GM12865 (cell line): Measurements from ENCODE around the gene CFAP74.

Experiments used
- DNase-seq: peaks from one replicate; pipeline ENCODE4 v3.0.0; 2010; ENCODE audit warnings: low read depth
- H3K4me3 ChIP-seq: 2 replicates; pipeline ENCODE4 v1.5.1; 2011; ENCODE audit warnings: mild to moderate bottlenecking, low read depth, low read length, control low read depth
- TF ChIP-seq, protein P1 (sequence below): IDR thresholded peaks from 2 replicates; pipeline ENCODE4 v1.5.1; 2011; ENCODE audit warnings: low read length, control low read depth, low read depth, inconsistent platforms; ENCODE audit not compliant: insufficient read depth; ENCODE audit errors: missing control alignments

The CFAP74 gene

DNA sequence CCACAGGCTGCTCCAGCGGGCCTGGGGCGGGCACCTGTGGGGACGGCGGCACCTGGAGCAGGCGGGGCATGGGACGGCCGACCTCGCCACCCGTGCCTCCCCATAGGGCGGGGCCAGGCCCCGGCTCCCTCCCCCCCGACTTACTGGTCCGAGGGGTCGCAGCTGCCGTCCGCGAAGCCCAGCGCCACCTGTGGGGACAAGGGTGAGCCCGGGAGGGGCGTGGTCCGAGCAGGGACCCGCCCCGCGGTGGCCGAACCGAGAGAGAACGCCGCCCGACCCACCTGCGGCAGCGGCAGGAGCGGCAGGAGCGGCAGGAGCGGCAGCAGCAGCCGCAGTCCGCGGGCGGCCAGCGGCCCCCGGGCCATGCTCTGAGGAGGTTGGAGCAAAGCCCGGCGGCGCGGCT lies 84.7 kb downstream of the CFAP74 start, which contains the start of gene TMEM52:
TMEM52 (minus strand) TSS at position 379 of the 403 bp plus-strand sequence; CDS start at position 365, 14 bp downstream.
- H3K4me3 ChIP-seq: peak within 1 kb of the TSS; percentile 52
- TF ChIP-seq, protein P1, sequence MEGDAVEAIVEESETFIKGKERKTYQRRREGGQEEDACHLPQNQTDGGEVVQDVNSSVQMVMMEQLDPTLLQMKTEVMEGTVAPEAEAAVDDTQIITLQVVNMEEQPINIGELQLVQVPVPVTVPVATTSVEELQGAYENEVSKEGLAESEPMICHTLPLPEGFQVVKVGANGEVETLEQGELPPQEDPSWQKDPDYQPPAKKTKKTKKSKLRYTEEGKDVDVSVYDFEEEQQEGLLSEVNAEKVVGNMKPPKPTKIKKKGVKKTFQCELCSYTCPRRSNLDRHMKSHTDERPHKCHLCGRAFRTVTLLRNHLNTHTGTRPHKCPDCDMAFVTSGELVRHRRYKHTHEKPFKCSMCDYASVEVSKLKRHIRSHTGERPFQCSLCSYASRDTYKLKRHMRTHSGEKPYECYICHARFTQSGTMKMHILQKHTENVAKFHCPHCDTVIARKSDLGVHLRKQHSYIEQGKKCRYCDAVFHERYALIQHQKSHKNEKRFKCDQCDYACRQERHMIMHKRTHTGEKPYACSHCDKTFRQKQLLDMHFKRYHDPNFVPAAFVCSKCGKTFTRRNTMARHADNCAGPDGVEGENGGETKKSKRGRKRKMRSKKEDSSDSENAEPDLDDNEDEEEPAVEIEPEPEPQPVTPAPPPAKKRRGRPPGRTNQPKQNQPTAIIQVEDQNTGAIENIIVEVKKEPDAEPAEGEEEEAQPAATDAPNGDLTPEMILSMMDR: no peak
- no peak for DNase-seq

DNA sequence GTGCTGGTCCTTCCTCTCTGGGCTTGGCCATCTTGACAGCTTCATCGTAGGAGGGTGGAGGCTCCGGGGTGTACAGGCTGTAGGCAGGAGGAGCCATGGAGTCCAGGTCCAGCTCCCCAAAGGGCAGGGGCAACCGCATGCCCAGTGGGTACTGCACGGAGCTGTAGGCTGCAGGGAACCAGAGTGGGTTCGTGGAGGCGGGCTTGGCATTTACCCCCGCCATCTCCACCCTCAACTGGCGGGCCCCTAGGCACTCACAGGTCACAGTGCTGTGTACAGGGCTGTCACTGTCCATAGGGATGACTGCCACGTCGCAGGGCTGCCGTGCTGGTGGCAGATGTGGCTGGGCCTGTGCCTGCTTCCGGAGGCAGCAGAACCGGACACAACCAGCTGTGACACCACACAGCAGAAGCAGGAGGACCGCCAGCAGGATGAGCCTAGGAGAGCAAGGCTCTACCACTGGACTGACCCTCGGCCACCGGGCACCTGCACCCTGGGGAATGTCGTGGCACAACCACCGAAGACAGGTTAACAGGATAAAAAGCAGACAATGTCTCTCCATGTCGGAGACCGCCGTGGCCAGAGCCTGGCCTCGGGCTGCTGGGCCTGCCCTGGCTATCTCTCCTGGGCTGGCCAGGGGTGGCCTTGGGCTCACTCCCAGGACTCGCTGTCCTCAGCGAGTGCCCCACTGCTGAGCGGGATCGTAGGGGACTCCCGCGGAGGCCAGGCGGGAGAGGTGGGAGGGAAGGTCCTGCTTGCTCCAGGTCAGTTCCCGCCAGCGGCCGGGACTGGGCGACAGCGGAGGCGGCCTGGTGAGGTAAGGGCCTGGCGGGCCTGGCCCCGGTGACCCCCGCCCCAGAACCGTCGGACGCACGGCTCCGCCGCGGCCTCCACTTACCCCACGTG lies 85.3 kb downstream of the CFAP74 start:
- H3K4me3 ChIP-seq: peak overlapping the region; percentile 52; the same call in 1 of the 2 replicates
- TF ChIP-seq, protein P1: no peak
- no peak for DNase-seq

- no peak overlapping the region for H3K4me3 ChIP-seq
- DNase-seq: no peak
- TF ChIP-seq, protein P1: no peak
Measured at GRCh38 chr1:1917304-1917976, 86.1 kb downstream of the CFAP74 start.

- no peak for DNase-seq
- no peak overlapping the region for H3K4me3 ChIP-seq
- TF ChIP-seq, protein P1: no peak
Measured at GRCh38 chr1:1916851-1917251, 86.7 kb downstream of the CFAP74 start.

GRCh38 chr1:1915911-1916840 lies 87.4 kb downstream of the CFAP74 start:
- TF ChIP-seq, protein P1: no peak
- DNase-seq: no peak
- H3K4me3 ChIP-seq: no peak overlapping the region

DNA sequence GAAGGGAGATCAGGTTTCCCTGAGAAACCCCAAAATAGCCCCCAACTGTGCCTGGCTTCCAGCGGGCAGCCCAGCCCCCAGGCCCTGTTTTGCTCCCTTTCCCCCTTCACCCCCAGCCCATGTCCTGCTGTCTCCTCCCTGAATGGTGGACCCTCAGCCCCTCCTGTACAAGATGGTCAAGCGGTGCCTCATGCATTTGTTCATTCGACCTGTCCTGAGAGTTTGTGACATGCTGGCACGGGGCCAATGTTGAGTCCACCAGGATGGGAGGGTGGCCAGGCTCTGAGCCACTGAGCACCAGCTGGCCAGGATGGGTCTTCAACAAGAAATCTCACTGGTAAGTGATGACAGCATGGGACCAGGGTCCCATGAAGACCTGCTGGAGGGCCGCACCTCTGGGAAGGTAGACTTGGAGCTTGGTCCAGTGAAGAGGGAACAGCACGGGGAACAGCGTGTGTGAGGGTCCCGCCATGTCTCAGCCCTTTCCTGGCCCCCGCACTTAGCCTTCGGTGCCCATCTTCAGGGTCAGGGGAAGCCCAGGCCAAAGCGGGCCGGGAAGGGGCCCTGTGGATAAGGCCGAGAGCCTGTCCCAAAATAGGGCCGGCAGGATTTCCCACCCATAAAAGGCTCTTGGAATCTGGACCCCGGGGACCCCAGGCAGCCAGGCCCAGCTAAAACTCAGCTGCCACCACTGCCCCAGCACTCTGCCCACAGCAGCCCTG lies 88.5 kb downstream of the CFAP74 start, which contains the start of gene CALML6:
CALML6 (plus strand) TSS at position 290 of the 722 bp plus-strand sequence; CDS start at position 311, 21 bp downstream.
- no peak for DNase-seq
- TF ChIP-seq, protein P1: no peak
- no peak within 1 kb of the TSS for H3K4me3 ChIP-seq
